HCT116 (cell line): ENCODE results near the gene CRYBA4.

Experiments
- CTCF ChIP-seq, 3 experiments: fragments of 200-600 bp in 1 of 3; sonication (generic) in 1 of 3; IDR thresholded peaks in 2 of 3; conservative IDR thresholded peaks in 1 of 3; 2 replicates each; pipeline ENCODE4 v1.5.1; 2012 to 2017; ENCODE audit warnings: low read depth in 2 of 3, low read length in 2 of 3, antibody characterized with exemption in 1 of 3, borderline replicate concordance in 1 of 3, control low read depth in 1 of 3, mild to moderate bottlenecking in 1 of 3, mixed read lengths in 1 of 3, mixed run types in 1 of 3, moderate library complexity in 1 of 3; ENCODE audit not compliant: insufficient read depth in 1 of 3
- EZH2phosphoT487 ChIP-seq: fragments of 200-600 bp; IDR thresholded peaks from 2 replicates; pipeline ENCODE4 v1.6.1; 2018; ENCODE audit warnings: antibody characterized with exemption, borderline replicate concordance
- MAX ChIP-seq: IDR thresholded peaks from 2 replicates; pipeline ENCODE4 v1.6.1; 2012
- POLR2A ChIP-seq: IDR thresholded peaks from 2 replicates; pipeline ENCODE4 v1.7.0; 2011; ENCODE audit warnings: borderline replicate concordance; ENCODE audit not compliant: insufficient read depth, insufficient read length; ENCODE audit errors: extremely low read depth
- POLR2AphosphoS5 ChIP-seq: IDR thresholded peaks from 2 replicates; pipeline ENCODE4 v1.6.1; 2011; ENCODE audit warnings: mild to moderate bottlenecking, low read depth, low read length, moderate library complexity
- RAD21 ChIP-seq: IDR thresholded peaks from 2 replicates; pipeline ENCODE4 v1.6.1; 2012; ENCODE audit warnings: low read depth, mild to moderate bottlenecking
- SIN3A ChIP-seq: IDR thresholded peaks from 2 replicates; pipeline ENCODE4 v1.6.1; 2012; ENCODE audit warnings: low read depth
- SP1 ChIP-seq: IDR thresholded peaks from 2 replicates; pipeline ENCODE4 v1.6.1; 2012; ENCODE audit warnings: low read depth
- TCF7L2 ChIP-seq: IDR thresholded peaks from 2 replicates; pipeline ENCODE4 v1.7.0; 2011; ENCODE audit warnings: borderline replicate concordance, inconsistent platforms; ENCODE audit not compliant: insufficient read depth, insufficient read length; ENCODE audit errors: extremely low read depth

- TF ChIP-seq EZH2phosphoT487, result no peak
- TF ChIP-seq RAD21, result no peak
- no peak for TF ChIP-seq SP1
- TF ChIP-seq CTCF (IDR thresholded peaks at IDR 0.05 in 2 of 3, conservative IDR thresholded peaks at IDR 0.05 in 1 of 3; ENCODE audit: borderline replicate concordance in 1 of 3, insufficient read depth in 1 of 3, low read depth in 2 of 3, low read length in 2 of 3), result no peak
- no peak for TF ChIP-seq POLR2A
- TF ChIP-seq SIN3A, result no peak
- no peak for TF ChIP-seq TCF7L2
- TF ChIP-seq POLR2AphosphoS5, result no peak
- no peak for TF ChIP-seq MAX
Observed at GRCh38 chr22:26648011-26648497, 26.3 kb downstream of the CRYBA4 start.
